Activated CD4-positive, alpha-beta T cell treated with anti-CD3 and anti-CD28 coated beads for 48 hours (primary cell): ENCODE results near the gene TRAM2.

Source experiments
- DNase-seq: peaks from one replicate; pipeline ENCODE4 v3.0.0-alpha.2; 2020

TRAM2 gene

DNA sequence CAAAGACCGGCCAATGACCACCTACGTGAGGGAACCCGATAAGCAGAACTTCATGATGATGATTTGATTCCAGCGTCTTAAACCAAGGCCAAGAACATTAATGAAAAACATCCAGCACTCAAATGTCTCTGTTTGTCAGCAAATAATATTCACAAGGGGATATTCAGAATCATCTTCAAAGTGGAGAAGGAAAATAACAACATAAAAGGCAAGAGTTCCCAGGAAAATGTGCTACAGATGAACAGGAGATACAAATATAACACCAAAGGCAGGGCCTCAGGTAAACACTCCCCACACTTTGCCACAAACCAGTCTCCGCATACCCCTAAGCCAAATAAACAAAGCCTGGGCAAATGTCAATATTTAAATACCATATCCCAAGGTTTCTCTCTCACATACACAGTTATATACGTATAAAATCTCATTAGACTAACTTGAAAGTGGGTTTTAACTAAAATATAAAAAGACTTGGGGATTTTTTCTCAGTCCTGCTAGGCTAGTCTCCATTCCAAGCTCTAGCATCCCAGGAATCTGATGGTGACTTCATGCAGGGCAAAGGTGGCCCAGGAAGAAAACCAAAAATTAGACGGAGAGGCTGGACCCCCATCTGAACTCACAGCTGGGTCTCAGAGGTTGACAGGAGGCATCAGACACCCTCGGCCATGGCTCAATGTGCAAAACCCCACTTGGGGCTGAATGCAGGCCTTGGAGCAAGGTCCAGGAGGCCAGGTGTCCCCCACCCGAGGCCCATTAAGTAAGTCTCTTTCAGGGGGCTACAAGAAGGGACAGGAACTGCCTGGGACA, 32.1 kb downstream of the TRAM2 start:
- no peak for DNase-seq

DNA sequence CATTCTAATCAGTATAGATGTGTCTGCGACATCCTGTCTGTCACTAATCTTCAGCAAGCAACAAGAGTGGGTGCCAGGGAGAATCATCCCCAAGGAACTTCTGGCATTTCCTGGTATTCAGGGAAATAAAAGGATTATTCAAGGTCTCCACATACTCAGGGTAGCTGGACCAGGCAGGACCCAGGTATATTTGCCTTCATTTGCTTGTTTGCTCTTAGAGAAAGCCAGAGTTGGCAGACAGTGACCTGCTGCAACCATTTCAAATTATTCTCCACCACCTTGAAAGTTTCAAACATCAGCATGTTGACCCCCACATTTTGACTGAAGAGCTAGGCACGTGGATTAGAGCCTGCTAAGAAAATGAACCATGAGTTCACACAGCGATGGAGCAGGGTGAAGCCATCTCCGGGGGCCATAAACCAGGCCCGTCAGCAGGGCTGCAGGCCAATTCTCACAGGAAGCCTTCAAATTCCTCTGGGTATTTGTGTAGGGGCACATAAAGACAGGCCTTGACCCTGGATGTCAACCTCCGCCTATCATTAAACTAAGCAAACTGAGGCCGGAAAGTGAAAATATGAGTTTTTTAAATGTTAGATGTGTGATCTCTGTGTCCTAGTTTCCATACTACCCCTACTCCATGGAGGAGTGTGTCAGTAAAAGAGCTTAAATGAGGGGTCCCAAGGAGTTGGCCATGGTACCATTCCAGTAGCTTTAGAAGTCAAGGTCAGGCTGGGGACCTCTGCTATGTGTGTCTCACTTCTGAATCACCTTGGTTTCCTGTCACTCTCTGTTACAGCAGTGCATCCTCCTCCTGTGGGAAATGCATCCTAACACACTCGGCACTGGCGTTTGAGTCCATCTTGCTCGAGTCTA, 32.9 kb downstream of the TRAM2 start:
- DNase-seq: no peak

DNA sequence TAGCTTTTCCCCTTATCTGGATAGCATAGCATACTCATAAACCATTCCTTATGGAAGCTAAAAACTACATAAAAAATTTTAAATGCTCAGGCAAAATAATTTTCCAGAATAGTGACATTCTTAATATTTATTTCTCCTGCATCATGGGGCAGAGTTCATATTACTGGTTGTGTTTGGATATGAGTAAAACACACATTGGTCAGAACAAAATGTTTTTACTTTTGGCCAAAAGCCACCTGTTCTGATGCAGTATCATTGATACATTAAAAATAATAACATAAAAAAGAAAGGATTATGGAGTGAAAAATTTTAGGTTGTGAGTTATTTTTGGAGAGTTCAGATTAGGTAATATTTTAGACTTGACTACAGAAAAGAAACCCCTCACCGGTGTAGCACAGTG, 33.6 kb downstream of the TRAM2 start:
- DNase-seq: no peak

DNA sequence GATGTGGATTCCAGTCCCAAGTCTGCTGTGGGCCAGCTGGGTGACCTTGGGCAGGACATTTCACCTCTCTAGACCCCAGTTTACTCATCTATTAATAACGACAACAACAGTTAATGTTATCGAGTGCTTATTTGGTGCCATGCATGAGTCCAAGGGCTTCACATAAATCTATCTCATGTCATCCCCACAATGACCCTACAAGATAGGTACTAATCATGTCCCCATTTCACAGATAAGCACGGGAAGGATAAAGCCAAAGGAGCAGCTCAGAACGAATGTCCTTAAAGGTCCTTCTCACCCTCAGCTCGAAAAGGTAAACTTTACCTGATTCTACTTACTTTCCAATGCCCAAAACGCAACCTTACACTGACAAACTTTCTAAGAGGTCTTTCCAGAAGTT, 35.7 kb downstream of the TRAM2 start:
- DNase-seq: no peak

DNA sequence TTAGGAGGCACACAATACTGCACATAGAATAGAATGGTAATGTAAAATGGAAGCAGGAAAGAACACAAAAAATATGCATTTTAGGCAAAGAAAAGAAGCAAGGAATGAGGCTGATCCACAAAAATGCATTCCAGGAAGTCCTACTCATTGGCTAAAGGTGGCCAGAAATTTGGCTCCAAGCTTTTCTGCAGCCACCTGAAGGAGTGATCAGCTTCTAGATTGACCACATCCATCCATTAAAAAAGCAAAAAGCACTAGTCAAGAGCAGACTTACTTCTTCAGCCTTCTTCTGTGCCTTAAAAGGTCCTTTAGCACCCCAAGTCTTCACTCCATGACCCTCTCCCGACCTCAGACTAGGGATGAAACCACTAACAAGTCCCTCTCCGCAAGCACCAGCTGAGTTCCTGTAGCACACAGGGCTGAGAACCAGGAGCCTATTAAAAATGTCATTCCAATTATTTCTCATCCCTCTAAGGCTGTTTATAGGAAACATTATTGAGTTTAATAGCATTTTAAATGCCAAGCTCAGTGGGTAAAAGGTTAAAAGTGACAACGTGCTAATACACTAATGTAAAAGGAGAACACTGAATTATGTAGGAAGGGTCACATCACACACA, 36.5 kb downstream of the TRAM2 start:
- no peak for DNase-seq

DNA sequence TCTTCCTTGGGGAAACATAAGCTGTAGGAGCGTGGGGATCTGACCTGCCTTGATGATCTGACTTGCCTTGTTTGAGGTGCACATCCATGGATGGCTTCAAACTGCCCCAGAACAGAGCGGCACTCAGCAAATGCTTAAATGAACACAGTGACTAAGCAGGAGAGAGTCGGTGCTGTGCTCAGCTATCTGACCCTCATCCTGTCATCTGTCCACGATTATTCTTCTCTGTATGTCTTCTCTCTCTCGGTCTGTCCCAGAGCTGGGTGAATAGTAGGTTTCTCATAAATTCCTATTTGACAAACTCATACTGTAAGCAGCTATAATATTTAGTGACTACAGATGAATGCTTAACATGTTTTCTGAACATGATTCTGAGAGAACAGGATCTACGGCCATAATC, 37.3 kb downstream of the TRAM2 start:
- no peak for DNase-seq

DNA sequence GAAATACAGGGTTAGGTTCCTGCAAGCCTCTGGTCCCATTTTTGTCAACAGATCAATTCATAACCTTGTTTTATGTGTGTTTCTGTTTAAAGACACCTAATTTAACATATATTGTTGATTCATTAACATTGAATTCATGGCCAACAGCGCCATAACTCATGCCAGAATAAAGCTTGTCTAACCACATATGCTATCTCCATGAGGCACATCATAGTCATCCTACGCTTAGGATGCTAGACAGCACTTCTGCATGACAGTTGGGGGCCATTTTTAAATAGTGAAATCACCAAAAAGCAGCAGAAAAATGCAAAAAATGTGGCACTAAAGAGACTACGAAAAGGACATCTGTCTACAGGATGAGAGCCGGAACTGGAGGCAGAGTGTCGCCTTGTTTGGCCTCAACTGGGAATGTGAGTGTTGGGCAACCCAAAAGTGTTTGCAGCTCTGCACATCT, 37.9 kb downstream of the TRAM2 start:
- DNase-seq: no peak

DNA sequence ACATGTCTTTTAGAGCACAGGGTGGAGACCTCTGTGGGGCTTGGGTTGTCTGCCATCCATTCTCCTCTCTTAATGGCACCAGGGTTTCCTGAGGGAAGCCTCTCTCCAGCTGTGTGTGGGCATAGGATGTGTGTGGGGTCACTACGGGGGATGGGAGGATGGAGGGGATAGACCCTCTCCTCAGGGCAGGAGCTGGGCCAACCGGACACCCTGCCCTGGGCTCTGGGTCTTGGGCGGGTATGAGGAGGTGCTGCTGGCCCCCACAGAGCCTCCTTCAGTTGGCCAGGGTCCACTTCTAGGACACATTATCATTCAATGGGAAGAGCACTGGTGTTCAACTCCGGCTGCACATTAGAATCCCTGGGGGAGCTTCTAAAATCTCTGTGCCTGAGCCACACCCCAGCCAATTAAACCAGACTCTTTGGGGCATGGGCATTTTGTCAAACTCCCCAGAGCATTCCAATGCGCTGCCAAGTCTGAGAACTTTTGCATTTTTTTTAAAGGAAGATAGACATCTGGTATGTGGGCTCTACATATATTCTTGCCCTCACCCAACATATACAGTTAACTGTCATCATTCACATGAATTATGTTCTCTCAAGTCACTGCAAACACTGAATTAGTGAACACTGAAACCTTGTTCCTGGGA, 38.5 kb downstream of the TRAM2 start:
- no peak for DNase-seq

DNA sequence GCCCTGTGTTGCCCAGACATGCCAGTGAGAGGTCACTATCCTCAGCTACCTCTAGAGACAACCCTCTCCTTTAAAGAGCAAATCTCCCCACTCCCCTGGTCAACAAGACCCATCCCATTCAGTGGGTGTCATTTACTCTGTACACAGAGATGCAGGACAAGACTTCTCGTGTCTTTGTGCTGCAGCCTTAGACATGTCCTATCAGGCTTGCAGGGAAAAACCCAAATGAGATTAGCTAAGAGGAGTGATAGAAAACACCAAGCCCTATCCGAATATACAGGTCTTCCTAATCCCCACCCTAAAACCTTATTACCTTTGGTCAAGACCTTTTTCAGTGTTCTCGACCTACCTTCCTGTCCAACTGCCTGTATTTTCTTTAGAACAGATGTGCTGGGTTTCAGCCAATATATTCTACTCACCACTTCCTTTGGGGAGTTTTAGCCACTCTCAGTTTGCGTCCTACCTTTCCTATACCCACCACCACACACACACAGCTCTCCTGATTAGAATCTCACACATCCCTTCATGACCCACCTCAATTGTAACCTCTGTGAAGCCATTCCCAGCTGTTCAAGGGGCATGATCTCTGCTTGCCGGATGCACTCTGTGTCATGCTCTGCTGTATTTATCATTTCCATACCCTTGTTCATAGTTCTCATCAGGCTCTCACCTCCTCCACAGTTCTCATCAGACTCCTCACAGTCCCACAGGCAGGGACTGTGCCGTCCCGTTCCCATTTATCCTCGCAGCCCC, 39.7 kb downstream of the TRAM2 start:
- peak; percentile 12 for DNase-seq

DNA sequence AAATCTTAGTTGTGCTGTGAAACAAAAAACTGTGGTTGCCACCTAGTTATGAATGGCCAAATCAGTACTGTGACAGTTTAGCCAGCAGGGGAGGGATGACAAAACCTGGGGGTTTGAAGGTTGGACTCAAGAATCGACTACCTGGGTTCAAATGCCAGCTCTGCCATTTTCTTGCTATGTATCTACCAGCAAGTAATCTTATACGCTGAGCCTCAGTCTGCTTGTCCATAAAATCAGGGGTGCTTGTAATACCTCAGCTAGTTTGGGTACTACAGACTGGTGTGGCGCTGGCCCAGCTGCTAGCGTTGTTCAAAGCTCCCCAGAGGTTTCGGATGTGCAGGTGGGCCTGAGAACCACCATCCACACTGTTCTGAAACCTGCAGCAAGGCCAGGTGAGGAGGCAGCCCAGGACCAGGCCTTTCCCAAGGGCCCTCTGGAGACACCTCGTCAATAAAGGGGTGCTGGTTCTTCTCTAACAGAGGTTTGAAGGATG, 40.4 kb downstream of the TRAM2 start:
- no peak for DNase-seq

DNA sequence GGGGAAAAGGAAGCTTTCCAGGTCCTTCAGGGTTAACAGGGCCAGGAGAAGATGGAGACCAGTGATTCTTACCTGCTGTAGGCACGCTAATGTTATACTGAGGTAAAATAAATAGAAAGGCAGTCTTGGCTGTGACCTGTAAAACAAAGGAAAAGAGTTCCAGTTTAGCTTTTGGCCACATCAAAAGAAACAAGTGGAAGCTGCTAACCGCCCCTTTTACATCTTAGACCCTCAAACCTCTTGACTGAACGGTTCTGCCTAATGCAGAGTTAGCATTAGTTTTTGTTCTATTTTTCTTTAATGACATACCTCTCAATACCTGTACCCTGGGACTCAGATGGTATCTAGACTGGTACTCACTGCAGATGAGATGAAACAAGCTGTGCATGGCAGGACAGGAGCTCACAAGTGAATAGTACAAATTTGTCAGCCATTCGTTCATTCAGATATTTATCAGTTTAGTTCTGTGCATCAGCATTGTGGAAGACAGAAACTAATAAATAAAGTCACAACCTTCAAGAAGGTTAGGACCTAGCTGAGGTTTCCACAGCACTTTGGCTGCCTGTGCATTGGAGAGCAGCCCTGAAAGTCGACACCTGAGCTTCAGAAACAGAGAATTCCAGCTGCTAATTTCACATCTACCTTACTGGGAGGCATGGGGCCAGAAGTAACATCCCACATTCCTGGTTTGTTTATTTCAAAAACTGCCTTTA, 41.0 kb downstream of the TRAM2 start:
- no peak for DNase-seq

DNA sequence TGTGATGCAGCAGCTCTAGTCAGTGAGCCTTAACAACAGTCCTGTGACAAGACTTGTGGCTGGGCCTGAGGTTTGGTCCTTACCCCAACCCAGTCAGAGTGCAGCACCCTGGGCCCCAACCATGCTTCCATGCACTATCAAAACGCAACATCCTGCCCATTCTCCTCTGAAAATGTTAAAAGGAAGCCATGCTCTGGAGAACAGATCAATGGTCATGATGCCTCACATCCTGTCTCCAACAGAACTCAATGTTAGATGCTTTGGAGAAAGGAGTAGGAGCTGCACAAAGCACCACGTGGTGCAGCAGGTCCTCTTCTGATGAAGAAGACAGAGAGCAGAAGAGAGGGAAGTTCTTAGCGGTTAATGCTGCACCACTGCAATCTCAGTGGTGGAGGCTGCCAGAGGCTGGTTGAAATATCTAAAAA, 41.9 kb downstream of the TRAM2 start:
- peak; percentile 45 for DNase-seq

DNA sequence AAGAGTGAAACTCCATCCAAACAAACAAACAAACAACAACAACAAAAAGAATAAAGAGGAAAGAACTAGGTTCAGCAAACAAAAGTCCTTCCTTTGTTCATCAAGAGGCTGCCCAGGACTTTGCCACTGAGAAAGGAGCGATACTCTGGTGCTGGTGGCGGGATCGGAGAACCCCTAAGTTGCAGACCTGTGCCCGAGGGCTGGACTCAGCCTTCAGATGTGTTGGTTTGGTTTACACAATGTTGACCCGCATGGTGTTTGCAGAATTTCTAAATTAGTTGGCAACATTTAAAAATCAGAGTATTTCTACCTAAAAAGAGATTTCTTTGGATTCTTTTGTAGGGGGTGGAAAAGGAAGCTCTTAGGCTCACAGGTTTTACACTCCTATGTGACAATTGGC, 42.5 kb downstream of the TRAM2 start:
- DNase-seq: no peak

DNA sequence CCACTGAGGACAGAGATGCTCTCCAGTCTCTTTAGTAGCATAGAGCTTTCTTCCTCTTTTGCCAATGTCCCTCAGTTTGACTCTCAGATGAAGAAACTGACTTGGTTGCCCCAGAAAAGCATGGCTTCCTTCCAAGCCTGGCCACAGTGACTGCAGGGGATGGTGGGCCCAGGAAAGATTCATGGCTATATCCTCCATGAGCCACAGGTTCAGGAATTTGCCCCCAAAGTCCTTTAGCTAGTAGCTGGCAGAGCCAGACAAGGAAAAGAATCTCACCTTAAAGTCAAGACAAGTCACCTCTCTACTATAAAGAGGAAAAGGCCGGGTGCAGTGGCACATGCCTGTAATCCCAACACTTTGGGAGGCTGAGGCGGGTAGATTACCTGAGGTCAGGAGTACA, 43.4 kb downstream of the TRAM2 start:
- DNase-seq: no peak

DNA sequence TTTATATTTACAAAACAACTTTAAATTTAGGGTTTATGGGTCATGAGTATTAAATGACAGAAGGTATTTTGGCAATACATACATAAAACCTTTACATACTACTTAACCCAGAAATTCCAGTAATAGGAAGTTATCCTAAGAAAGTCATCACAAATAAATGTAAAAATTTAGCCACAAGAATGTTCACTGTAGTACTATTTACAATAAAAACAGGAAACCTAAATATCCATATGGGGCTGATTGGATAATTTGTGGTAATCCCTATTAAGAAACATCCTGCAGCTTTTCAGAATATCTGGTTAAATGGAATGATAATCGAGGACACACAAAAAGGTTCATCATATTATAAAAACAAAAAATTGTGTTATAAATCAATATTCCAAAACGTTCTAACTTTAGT, 44.4 kb downstream of the TRAM2 start:
- no peak for DNase-seq

DNA sequence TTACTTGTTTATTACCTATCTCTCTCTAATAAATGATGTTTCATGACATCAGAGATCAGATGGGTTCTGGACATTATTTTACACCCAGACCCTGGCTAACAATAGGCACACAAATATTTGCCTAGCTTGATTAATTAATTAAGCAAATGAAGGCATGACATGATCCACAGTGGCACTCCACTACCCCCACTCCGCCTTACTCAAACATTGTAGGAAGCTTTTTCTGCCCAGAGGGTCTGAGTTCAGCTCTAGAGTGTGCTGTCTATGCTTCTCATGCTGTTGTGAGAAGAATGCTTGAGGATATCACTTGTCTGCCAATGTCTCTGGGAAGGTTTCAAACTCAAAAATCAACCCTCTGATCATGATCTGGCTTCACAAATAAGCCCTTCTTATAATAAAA, 45.0 kb downstream of the TRAM2 start:
- no peak for DNase-seq

DNA sequence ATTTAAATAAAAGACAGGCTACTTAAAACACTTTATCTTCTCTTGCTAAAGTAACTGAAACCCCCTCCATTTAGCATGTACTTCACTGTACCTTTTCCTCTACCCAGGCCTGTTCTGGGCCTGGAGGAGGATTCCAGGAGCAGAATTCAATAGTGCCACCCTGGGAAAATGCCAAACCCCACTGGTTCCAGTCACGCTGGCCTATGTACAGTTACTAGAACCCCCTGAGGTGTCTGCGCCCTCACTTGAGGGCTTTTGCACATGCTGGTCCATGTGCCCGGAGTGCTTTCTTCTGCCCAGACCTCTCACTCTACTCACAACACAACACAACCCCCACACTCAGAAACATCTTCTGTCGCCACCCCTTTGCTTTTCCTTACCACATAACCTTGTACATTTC, 45.5 kb downstream of the TRAM2 start:
- no peak for DNase-seq

DNA sequence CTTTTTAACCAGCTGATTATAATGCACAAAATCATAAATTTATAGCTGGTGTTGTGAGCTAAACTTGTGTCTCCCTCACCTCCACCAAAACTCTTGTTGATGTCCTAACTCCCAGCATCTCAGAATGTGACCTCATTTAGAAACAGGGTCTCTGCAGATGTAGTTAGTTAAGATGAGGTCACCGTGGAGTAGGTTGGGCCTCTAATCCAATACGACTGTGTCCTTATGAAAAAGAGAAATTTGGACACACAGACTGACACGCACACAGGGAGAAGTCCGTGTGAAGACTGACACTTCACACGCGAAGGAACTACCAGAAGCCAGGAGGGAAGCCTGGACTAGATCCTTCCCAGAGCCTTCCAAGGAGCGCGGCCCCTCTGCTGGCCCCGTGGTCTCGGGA, 46.5 kb downstream of the TRAM2 start:
- DNase-seq: no peak

DNA sequence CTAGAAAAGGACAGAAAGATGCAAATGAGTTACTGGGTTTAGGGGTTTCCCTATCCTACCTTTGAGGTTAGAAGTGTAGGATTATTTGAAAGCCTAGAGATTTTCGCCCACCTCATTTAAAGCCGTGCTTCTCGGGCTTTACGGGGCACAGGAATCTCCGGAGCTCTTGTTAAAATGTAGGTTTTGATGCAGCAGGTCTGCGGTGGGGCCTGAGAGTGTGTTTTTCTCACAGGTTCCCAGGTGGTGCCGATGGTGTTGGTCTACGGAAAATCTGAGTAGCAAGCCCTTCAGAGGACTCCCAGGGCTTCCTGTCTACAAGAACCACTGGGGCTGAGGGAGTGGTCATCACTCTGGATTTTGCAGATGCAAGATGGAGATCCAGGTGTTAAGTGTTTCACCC, 47.5 kb downstream of the TRAM2 start:
- no peak for DNase-seq

DNA sequence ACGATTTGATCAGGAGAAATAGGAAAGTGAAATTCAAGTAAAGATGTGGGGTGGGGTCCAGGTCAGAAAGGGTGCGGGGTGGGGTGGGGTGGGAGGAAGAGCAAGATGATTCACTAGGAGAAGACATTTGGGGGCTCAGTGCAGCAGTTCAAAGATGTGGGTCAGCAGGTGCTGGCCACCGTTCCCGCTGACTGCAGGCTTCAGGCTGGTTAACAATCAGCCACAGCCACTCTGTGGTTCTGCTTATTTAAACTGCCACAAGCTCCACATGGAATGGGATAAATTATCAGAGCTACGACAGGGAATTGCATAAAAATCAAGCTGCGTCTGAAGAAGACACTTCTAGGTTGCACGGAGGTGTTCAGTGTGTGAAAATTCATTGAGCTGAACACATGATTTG, 49.4 kb downstream of the TRAM2 start:
- no peak for DNase-seq

DNA sequence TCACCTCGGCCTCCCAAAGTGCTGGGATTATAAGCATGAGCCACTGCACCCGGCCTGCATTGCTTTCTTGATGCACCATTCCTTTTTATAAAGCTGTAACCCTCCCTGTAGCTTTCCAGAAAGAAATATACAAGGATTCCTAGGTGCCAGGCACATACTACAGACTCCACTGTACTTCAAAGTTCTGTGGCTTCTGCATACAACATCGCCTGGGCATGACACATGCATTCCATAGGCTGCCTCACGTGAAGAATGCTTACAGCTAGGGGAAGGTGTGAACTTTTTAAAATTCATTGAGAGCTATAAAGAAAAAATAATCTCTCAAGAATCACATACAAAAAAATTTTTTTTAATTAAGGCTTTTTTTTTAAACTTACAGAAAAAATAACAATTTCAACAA, 50.2 kb downstream of the TRAM2 start:
- no peak for DNase-seq

DNA sequence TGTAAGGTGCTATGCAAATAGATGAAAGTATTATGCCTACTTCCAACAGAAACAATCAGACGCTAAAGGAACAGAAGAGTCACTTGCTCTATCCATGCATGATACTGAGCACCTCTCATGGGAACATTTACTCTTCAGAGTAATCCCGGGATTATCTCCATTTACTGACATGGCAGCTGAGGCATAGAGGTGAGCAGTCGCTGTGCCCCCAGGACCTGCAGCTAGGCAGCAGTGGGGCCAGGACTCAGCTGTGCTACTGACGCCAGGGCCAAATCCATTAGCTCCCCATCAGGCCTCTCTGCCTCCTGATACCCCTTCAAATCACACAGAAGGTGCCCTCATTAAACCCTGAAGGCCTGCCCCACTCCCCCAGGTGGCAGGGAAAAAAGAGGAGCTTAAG, 51.9 kb downstream of the TRAM2 start:
- no peak for DNase-seq
